HuH-7 (cell line): ENCODE measurements around the gene SNED1.
A peak's percentile ranks its signal among the peaks of the same experiment; 100 is the strongest.

Source experiments
- DNase-seq: peaks from one replicate; pipeline ENCODE4 v3.0.0; 2011; ENCODE audit warnings: low spot score

Gene SNED1

GRCh38 chr2:240997856-240998705 is at the start of gene SNED1:
SNED1 (plus strand) TSS chr2:240998618; CDS start chr2:240998838, 220 bp downstream.
- peak; percentile 87 for DNase-seq

GRCh38 chr2:240948905-240949790 is 49.3 kb upstream of the SNED1 start:
- DNase-seq, result no peak

- no peak for DNase-seq
These were observed 48.4 kb upstream of the SNED1 start for GRCh38 chr2:240949791-240950705.

GRCh38 chr2:240951045-240951594 is 47.3 kb upstream of the SNED1 start:
- DNase-seq, result no peak

GRCh38 chr2:240952496-240953246 is 45.7 kb upstream of the SNED1 start:
- no peak for DNase-seq

GRCh38 chr2:240953426-240954410 is 44.7 kb upstream of the SNED1 start:
- DNase-seq, result no peak

- no peak for DNase-seq
These were observed 43.7 kb upstream of the SNED1 start for GRCh38 chr2:240954436-240955305.

- DNase-seq, result no peak
These were observed 42.9 kb upstream of the SNED1 start for GRCh38 chr2:240955306-240956170.

- no peak for DNase-seq
These were observed 42.1 kb upstream of the SNED1 start for GRCh38 chr2:240956171-240956934.

GRCh38 chr2:240956935-240957655 is 41.3 kb upstream of the SNED1 start:
- no peak for DNase-seq

GRCh38 chr2:240957656-240958365 is 40.6 kb upstream of the SNED1 start:
- no peak for DNase-seq

GRCh38 chr2:240958366-240959213 is 39.8 kb upstream of the SNED1 start:
- DNase-seq, result no peak

GRCh38 chr2:240959214-240959940 is 39.0 kb upstream of the SNED1 start:
- no peak for DNase-seq

GRCh38 chr2:240959941-240960308 is 38.5 kb upstream of the SNED1 start:
- no peak for DNase-seq
